IPS DF 6.9 (cell line): Measurements from ENCODE around the gene STIL.

Experiments used
- DNase-seq: peaks from one replicate; pipeline ENCODE4 v3.0.0-alpha.2; 2013; ENCODE audit warnings: low read depth, low spot score
- H3K27ac ChIP-seq: one replicate; pipeline ENCODE4 v1.5.1; 2013; ENCODE audit warnings: low read length, control low read depth
- H3K27me3 ChIP-seq: 2 replicates; pipeline ENCODE4 v1.6.1; 2013; ENCODE audit warnings: mild to moderate bottlenecking, low read length; ENCODE audit not compliant: control insufficient read depth, insufficient read depth
- H3K36me3 ChIP-seq: 2 replicates; pipeline ENCODE4 v1.6.1; 2013; ENCODE audit warnings: low read length; ENCODE audit not compliant: control insufficient read depth, insufficient read depth
- H3K4me1 ChIP-seq: 2 replicates; pipeline ENCODE4 v1.6.1; 2013; ENCODE audit warnings: low read length; ENCODE audit not compliant: control insufficient read depth, insufficient read depth
- H3K4me3 ChIP-seq: 2 replicates; pipeline ENCODE4 v1.5.1; 2013; ENCODE audit warnings: mild to moderate bottlenecking, low read length
- H3K9me3 ChIP-seq: 2 replicates; pipeline ENCODE4 v1.6.1; 2013; ENCODE audit warnings: low read length, inconsistent platforms; ENCODE audit not compliant: control insufficient read depth, insufficient read depth
- WGBS: extraction: QIAGEN DNeasy Blood & Tissue Kit; methylation state at CpG from one replicate; pipeline ENCODE4 v1.1.7; 2013; ENCODE audit warnings: mixed read lengths, missing lambda C conversion rate; ENCODE audit not compliant: insufficient read length, insufficient coverage; 5-methylcytosine and 5-hydroxymethylcytosine counted together

The STIL gene

GRCh38 chr1:47334765-47335435 lies 21.0 kb upstream of the STIL start:
- Histone ChIP-seq H3K27ac (no peak overlapping the region), H3K9me3 (no peaks in the 10 kb centered on the region)
- WGBS = no CpG with 5 or more reads among the region's 9 CpGs

GRCh38 chr1:47333922-47334764 lies 20.2 kb upstream of the STIL start:
- Histone ChIP-seq H3K36me3 (no peaks in the 10 kb centered on the region), H3K9me3 (no peaks in the 10 kb centered on the region), H3K27ac (no peak overlapping the region), H3K27me3 (no peaks in the 10 kb centered on the region), H3K4me3 (peak overlapping the region; percentile 68), H3K4me1 (no peaks in the 10 kb centered on the region)
- no CpG with 5 or more reads among the region's 90 CpGs for WGBS
- DNase-seq = peak; percentile 47

More at GRCh38 chr1:47334765-47335435, 21.0 kb upstream of the STIL start:
- peak; percentile 29 for DNase-seq
- H3K36me3 ChIP-seq = no peaks in the 10 kb centered on the region
- H3K27me3 ChIP-seq = no peaks in the 10 kb centered on the region
- H3K4me1 ChIP-seq = no peaks in the 10 kb centered on the region
- peak overlapping the region; percentile 68; the same call in 1 of the 2 replicates for H3K4me3 ChIP-seq

GRCh38 chr1:47333578-47333921 lies 19.6 kb upstream of the STIL start, which contains the start of gene CMPK1:
CMPK1 (plus strand) TSS chr1:47333790; CDS start chr1:47333946, 156 bp downstream.
- DNase-seq = peak; percentile 22
- Histone ChIP-seq H3K36me3 (no peaks in the 10 kb centered on the region), H3K4me3 (peak within 1 kb of the TSS; percentile 68), H3K9me3 (no peaks in the 10 kb centered on the region), H3K27ac (no peak within 1 kb of the TSS), H3K4me1 (no peaks in the 10 kb centered on the region), H3K27me3 (no peaks in the 10 kb centered on the region)
- WGBS = no CpG with 5 or more reads among the region's 40 CpGs

GRCh38 chr1:47332779-47333577 lies 19.0 kb upstream of the STIL start:
- WGBS = no CpG with 5 or more reads among the region's 19 CpGs
- H3K9me3 ChIP-seq = no peaks in the 10 kb centered on the region
- no peaks in the 10 kb centered on the region for H3K36me3 ChIP-seq

GRCh38 chr1:47331875-47332274 lies 17.9 kb upstream of the STIL start:
- Histone ChIP-seq H3K36me3 (no peaks in the 10 kb centered on the region), H3K4me3 (no peak overlapping the region), H3K27ac (no peak overlapping the region), H3K4me1 (no peaks in the 10 kb centered on the region), H3K27me3 (no peaks in the 10 kb centered on the region), H3K9me3 (no peaks in the 10 kb centered on the region)
- no peak for DNase-seq
- no CpG with 5 or more reads among the region's 2 CpGs for WGBS

More at GRCh38 chr1:47332779-47333577, 19.0 kb upstream of the STIL start:
- H3K27me3 ChIP-seq = no peaks in the 10 kb centered on the region
- H3K4me1 ChIP-seq = no peaks in the 10 kb centered on the region
- peak overlapping the region; percentile 68; the same call in 1 of the 2 replicates for H3K4me3 ChIP-seq
- no peak overlapping the region for H3K27ac ChIP-seq
- no peak for DNase-seq

- no CpG with 5 or more reads among the region's 1 CpG for WGBS
- Histone ChIP-seq H3K9me3 (no peaks in the 10 kb centered on the region), H3K4me1 (no peaks in the 10 kb centered on the region), H3K27me3 (no peaks in the 10 kb centered on the region), H3K36me3 (no peaks in the 10 kb centered on the region), H3K4me3 (no peak overlapping the region), H3K27ac (no peak overlapping the region)
- no peak for DNase-seq
These were observed 16.3 kb upstream of the STIL start for GRCh38 chr1:47330212-47330611.

- H3K36me3 ChIP-seq = no peaks in the 10 kb centered on the region
- no peaks in the 10 kb centered on the region for H3K4me1 ChIP-seq
- no peak overlapping the region for H3K27ac ChIP-seq
- DNase-seq = no peak
- H3K4me3 ChIP-seq = no peak overlapping the region
- WGBS = no CpG with 5 or more reads among the region's 3 CpGs
- H3K9me3 ChIP-seq = no peaks in the 10 kb centered on the region
- no peaks in the 10 kb centered on the region for H3K27me3 ChIP-seq
These were observed 15.0 kb upstream of the STIL start for GRCh38 chr1:47328992-47329391.

GRCh38 chr1:47326271-47326670 lies 12.3 kb upstream of the STIL start:
- no CpG with 5 or more reads among the region's 2 CpGs for WGBS
- Histone ChIP-seq H3K4me3 (no peak overlapping the region), H3K9me3 (no peaks in the 10 kb centered on the region), H3K4me1 (no peaks in the 10 kb centered on the region), H3K27me3 (no peaks in the 10 kb centered on the region), H3K36me3 (no peaks in the 10 kb centered on the region), H3K27ac (no peak overlapping the region)
- DNase-seq = no peak

GRCh38 chr1:47325528-47325927 lies 11.6 kb upstream of the STIL start:
- WGBS = no CpG with 5 or more reads among the region's 2 CpGs
- DNase-seq = no peak
- H3K4me3 ChIP-seq = no peak overlapping the region
- no peaks in the 10 kb centered on the region for H3K27me3 ChIP-seq
- no peak overlapping the region for H3K27ac ChIP-seq
- no peaks in the 10 kb centered on the region for H3K4me1 ChIP-seq
- H3K9me3 ChIP-seq = no peaks in the 10 kb centered on the region
- H3K36me3 ChIP-seq = no peaks in the 10 kb centered on the region

- no CpG with 5 or more reads among the region's 3 CpGs for WGBS
- no peak overlapping the region for H3K27ac ChIP-seq
- H3K27me3 ChIP-seq = no peaks in the 10 kb centered on the region
- no peaks in the 10 kb centered on the region for H3K4me1 ChIP-seq
- no peaks in the 10 kb centered on the region for H3K36me3 ChIP-seq
- no peak for DNase-seq
- no peak overlapping the region for H3K4me3 ChIP-seq
- H3K9me3 ChIP-seq = no peaks in the 10 kb centered on the region
These were observed 10.7 kb upstream of the STIL start for GRCh38 chr1:47324682-47325081.
